HepG2 (cell line): Measurements from ENCODE around the gene RYR2. TPM values are rescaled to one million over a fixed set of nuclear protein-coding genes. Genes with fewer than 3 reads are reported as not detected.

ENCODE experiments used
- ATAC-seq: fragments of 200-7000 bp; cut with Tn5 transposase; 3 replicates; pipeline ENCODE4 v1.9.1; 2020; ENCODE audit warnings: mild to moderate bottlenecking, moderate library complexity
- BruUV-seq: library from RNA; stranded (reverse); fragments of 400-500 nt; replicated peaks from 2 replicates; lab custom pipeline; 2021; lab: Mats Ljungman, UMichigan
- CTCF ChIA-PET: fragments of 300-600 bp; formaldehyde crosslinking; extraction: SDS; loops from one replicate; lab custom pipeline; 2021; ENCODE audit warnings: low total read pairs, inconsistent platforms, low intra/inter-chr PET ratio; lab: Yijun Ruan, JAX
- POLR2A ChIA-PET: fragments of 350-600 bp; sonication (Branson Sonifier 250); formaldehyde crosslinking; loops from one replicate; lab custom pipeline; 2020; ENCODE audit warnings: antibody characterized with exemption, inconsistent platforms; lab: Yijun Ruan, JAX
- DNase-seq: peaks from one replicate; pipeline ENCODE4 v3.0.0-alpha.2; 2015; ENCODE audit warnings: low spot score
- FAIRE-seq: peaks from 3 replicates; lab custom pipeline; 2011; peaks lifted over from hg19 to GRCh38; lab: Jason Lieb, UNC
- H2AFZ ChIP-seq: one replicate; pipeline ENCODE4 v1.6.1; 2011; ENCODE audit warnings: low read length, inconsistent platforms
- H3K27ac ChIP-seq: fragments of 300-600 bp; 3 replicates; pipeline ENCODE4 v1.8.0; 2011; ENCODE audit warnings: mixed run types, mild to moderate bottlenecking, mixed read lengths, low read length, inconsistent platforms; ENCODE audit not compliant: insufficient read depth; ENCODE audit errors: extremely low read length
- H3K27me3 ChIP-seq, 2 experiments: fragments of 200-600 bp in 1 of 2; 2 replicates in 1 of 2; 3 replicates in 1 of 2; pipeline versions ENCODE4 v1.6.0 to v1.8.0; 2011; ENCODE audit warnings: low read length in 2 of 2, mild to moderate bottlenecking in 2 of 2, moderate library complexity in 2 of 2, inconsistent platforms in 1 of 2; ENCODE audit not compliant: insufficient read depth in 2 of 2, control insufficient read depth in 1 of 2
- H3K36me3 ChIP-seq, 2 experiments: fragments of 200-600 bp in 1 of 2; replicated peaks in 1 of 2; 2 replicates in 1 of 2; 3 replicates in 1 of 2; pipeline versions ENCODE4 v1.5.1 to v1.8.0; 2011; ENCODE audit warnings: low read length in 2 of 2, inconsistent platforms in 1 of 2; ENCODE audit not compliant: insufficient read depth in 2 of 2, control insufficient read depth in 1 of 2
- H3K4me1 ChIP-seq: 2 replicates; pipeline ENCODE4 v1.5.1; 2012; ENCODE audit warnings: low read length, inconsistent platforms; ENCODE audit not compliant: insufficient read depth
- H3K4me2 ChIP-seq: 2 replicates; pipeline ENCODE4 v1.6.0; 2011; ENCODE audit warnings: low read depth, low read length, inconsistent platforms
- H3K4me3 ChIP-seq, 3 experiments: fragments of 200-600 bp in 1 of 3; sonication (generic), shearing (Covaris generic) in 1 of 3; replicated peaks in 1 of 3; 2 replicates each; pipeline ENCODE4 v1.5.1; 2011 to 2016; ENCODE audit warnings: low read length in 3 of 3, inconsistent platforms in 2 of 3, low read depth in 2 of 3, mild to moderate bottlenecking in 2 of 3, control low read depth in 1 of 3, mixed read lengths in 1 of 3; ENCODE audit not compliant: insufficient read depth in 1 of 3
- H3K79me2 ChIP-seq: one replicate; pipeline ENCODE4 v1.6.1; 2011; ENCODE audit warnings: low read length, inconsistent platforms; ENCODE audit not compliant: insufficient read depth
- H3K9ac ChIP-seq: 2 replicates; pipeline ENCODE4 v1.6.0; 2011; ENCODE audit warnings: mild to moderate bottlenecking, low read depth, low read length, inconsistent platforms; ENCODE audit not compliant: insufficient read depth
- H3K9me3 ChIP-seq: 2 replicates; pipeline ENCODE4 v1.5.1; 2012; ENCODE audit warnings: mild to moderate bottlenecking, low read length
- H4K20me1 ChIP-seq: 2 replicates; pipeline ENCODE4 v1.6.0; 2011; ENCODE audit warnings: inconsistent platforms, mild to moderate bottlenecking, low read length, moderate library complexity; ENCODE audit not compliant: insufficient read depth
- GABPA ChIP-seq, 2 experiments: IDR thresholded peaks; 2 replicates each; pipeline ENCODE4 v1.6.1; 2011 to 2016; ENCODE audit warnings: low read depth in 2 of 2, low read length in 1 of 2, missing biosample characterization in 1 of 2, missing genetic modification characterization in 1 of 2
- MXD4 ChIP-seq: IDR thresholded peaks from 2 replicates; pipeline ENCODE4 v1.6.1; 2016; ENCODE audit warnings: mild to moderate bottlenecking, missing biosample characterization, missing genetic modification reagents
- NR3C1 ChIP-seq: sonication (generic); formaldehyde crosslinking; IDR thresholded peaks from 2 replicates; pipeline ENCODE4 v1.4.0; 2020; ENCODE audit warnings: missing genetic modification reagents
- RXRB ChIP-seq: IDR thresholded peaks from 2 replicates; pipeline ENCODE4 v1.6.1; 2016; ENCODE audit warnings: borderline replicate concordance, missing genetic modification reagents, missing compliant biosample characterization
- SRSF9 ChIP-seq: fragments of 200-400 bp; formaldehyde crosslinking; IDR thresholded peaks from 2 replicates; pipeline ENCODE4 v1.6.1; 2018; ENCODE audit warnings: borderline replicate concordance, mild to moderate bottlenecking, low read depth, low read length; ENCODE audit not compliant: insufficient read depth, poor library complexity, severe bottlenecking
- THAP9 ChIP-seq: sonication (generic); formaldehyde crosslinking; IDR thresholded peaks from 2 replicates; pipeline ENCODE4; 2020; ENCODE audit warnings: missing genetic modification reagents, mild to moderate bottlenecking, borderline replicate concordance
- ZC3H4 ChIP-seq: sonication (generic); formaldehyde crosslinking; IDR thresholded peaks from 2 replicates; pipeline ENCODE4 v1.4.0; 2020; ENCODE audit warnings: missing genetic modification reagents, borderline replicate concordance
- ZNF550 ChIP-seq: sonication (generic); formaldehyde crosslinking; IDR thresholded peaks from 2 replicates; pipeline ENCODE4 v1.4.0; 2020; ENCODE audit warnings: mild to moderate bottlenecking, missing genetic modification reagents, borderline replicate concordance
- WGBS: methylation state at CpG from one replicate; pipeline ENCODE4 v1.1.6; 2017; ENCODE audit warnings: low lambda C conversion rate; 5-methylcytosine and 5-hydroxymethylcytosine counted together
- in situ Hi-C: cut with HindIII; loops from 2 replicates; pipeline ENCODE4 v1.10.0; 2017; ENCODE audit warnings: low pct_unique_long_range_greater_than_20kb; ENCODE audit not compliant: extremely low pct_ligation_motif_present
- intact Hi-C: fragments of 100-400 bp; cut with micrococcal nuclease; formaldehyde crosslinking; loops from one replicate; pipeline ENCODE4 v1.10.0; 2022; ENCODE audit not compliant: unreplicated experiment
- polyA plus RNA-seq, 8 experiments: library from polyadenylated mRNA; depleted of rRNA in 3 of 8; stranded (reverse) in 7 of 8; unstranded in 1 of 8; fragments of >200 nt; fragmentation: Illumina TruSeq in 4 of 8; extraction: Trizol in 4 of 8; gene quantifications; 2 replicates each; pipeline versions ENCODE4 v1.2.1 to v1.2.3, GENCODE V29; 2011 to 2016; ENCODE audit warnings: low read depth in 4 of 8, missing spikeins in 1 of 8, mixed read lengths in 1 of 8; ENCODE audit not compliant: insufficient read depth in 1 of 8
- total RNA-seq, 5 experiments: library from RNA; depleted of rRNA; stranded (reverse); fragments of >200 nt; fragmentation: Illumina TruSeq; extraction: Trizol; gene quantifications; 2 replicates each; pipeline ENCODE4 v1.2.3, GENCODE V29; 2016; ENCODE audit warnings: low read depth in 1 of 5

RYR2 gene
- total and polyA plus RNA-seq, 2 of the 13 experiments (the other 11 are each of a cell fraction or from before 2014, with no cell fraction given) = not detected

- Histone ChIP-seq H3K4me2 (no peak overlapping the region), H3K27ac (no peak overlapping the region)
- ATAC-seq = no peak
Measured at GRCh38 chr1:237031480-237031879, 10.5 kb upstream of the RYR2 start.

More at GRCh38 chr1:237031480-237031879, 10.5 kb upstream of the RYR2 start:
- no peaks in the 10 kb centered on the region for H3K36me3 ChIP-seq
- FAIRE-seq = no peak
- intact Hi-C loops = no loop called here
- H3K27me3 ChIP-seq = peaks cover 0 to 8% of the 10 kb centered on the region in 2 experiments; a peak in 1 of 5 replicates
- no TSS peak for BruUV-seq
- no peaks in the 10 kb centered on the region for H3K4me1 ChIP-seq
- no peaks in the 10 kb centered on the region for H3K79me2 ChIP-seq
- no peaks in the 10 kb centered on the region for H4K20me1 ChIP-seq
- H3K9ac ChIP-seq = no peak overlapping the region
- CTCF ChIA-PET = no interaction called here
- in situ Hi-C loops = no loop called here
- H3K4me3 ChIP-seq = no peak overlapping the region
- TF ChIP-seq GABPA (IDR thresholded peaks at IDR 0.05; ENCODE audit: low read depth, low read length) (no peak), GABPA (CRISPR knock-in tag; IDR thresholded peaks at IDR 0.05; ENCODE audit: low read depth) (no peak), THAP9 (CRISPR knock-in tag) (no peak), NR3C1 (CRISPR knock-in tag) (no peak), RXRB (CRISPR knock-in tag) (no peak), SRSF9 (no peak), ZC3H4 (CRISPR knock-in tag) (no peak), ZNF550 (no peak), MXD4 (CRISPR knock-in tag) (no peak)
- H2AFZ ChIP-seq = no peak overlapping the region
- 15% methylated on average over 4 of the region's 4 CpGs for whole genome bisulfite sequencing
- DNase-seq = no peak
- POLR2A ChIA-PET = no interaction called here
- no peaks in the 10 kb centered on the region for H3K9me3 ChIP-seq
